ENCODE results near the gene ZNF142.

DNA sequence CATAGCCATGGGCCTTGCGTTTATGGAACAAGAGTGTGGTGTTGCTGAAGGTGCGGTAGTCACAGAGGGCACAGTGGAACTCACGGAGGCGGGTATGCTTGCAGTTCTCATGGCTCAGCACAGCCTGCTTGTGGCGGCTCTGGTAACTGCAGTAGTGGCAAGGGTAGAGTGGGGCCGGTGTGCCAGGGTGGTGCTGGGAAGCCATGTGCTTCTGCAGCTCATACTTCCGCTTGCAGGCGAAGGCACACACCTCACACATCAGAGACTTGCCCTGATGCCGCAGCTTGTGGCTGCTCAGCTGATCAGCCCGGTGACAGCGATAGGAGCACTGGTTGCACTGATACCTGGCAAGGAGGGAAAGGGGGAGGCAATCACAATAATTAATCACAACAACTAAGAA, 14.7 kb downstream of the ZNF142 start:
- TF ChIP-seq, protein P1, sequence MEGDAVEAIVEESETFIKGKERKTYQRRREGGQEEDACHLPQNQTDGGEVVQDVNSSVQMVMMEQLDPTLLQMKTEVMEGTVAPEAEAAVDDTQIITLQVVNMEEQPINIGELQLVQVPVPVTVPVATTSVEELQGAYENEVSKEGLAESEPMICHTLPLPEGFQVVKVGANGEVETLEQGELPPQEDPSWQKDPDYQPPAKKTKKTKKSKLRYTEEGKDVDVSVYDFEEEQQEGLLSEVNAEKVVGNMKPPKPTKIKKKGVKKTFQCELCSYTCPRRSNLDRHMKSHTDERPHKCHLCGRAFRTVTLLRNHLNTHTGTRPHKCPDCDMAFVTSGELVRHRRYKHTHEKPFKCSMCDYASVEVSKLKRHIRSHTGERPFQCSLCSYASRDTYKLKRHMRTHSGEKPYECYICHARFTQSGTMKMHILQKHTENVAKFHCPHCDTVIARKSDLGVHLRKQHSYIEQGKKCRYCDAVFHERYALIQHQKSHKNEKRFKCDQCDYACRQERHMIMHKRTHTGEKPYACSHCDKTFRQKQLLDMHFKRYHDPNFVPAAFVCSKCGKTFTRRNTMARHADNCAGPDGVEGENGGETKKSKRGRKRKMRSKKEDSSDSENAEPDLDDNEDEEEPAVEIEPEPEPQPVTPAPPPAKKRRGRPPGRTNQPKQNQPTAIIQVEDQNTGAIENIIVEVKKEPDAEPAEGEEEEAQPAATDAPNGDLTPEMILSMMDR (IDR thresholded peaks at IDR 0.05; ENCODE audit: insufficient read depth, low read depth, low read length): no peak
- no peak for TF ChIP-seq EZH2 (IDR thresholded peaks at IDR 0.05; ENCODE audit: insufficient read depth, low read length)
